HepG2 (cell line): Measurements from ENCODE around the gene ZBTB1. TPM values are rescaled to one million over a fixed set of nuclear protein-coding genes. Genes with fewer than 3 reads are reported as not detected.

Source experiments
- ATAC-seq: fragments of 200-7000 bp; cut with Tn5 transposase; 3 replicates; pipeline ENCODE4 v1.9.1; 2020; ENCODE audit warnings: mild to moderate bottlenecking, moderate library complexity
- BruUV-seq: library from RNA; stranded (reverse); fragments of 400-500 nt; replicated peaks from 2 replicates; lab custom pipeline; 2021; lab: Mats Ljungman, UMichigan
- CTCF ChIA-PET: fragments of 300-600 bp; formaldehyde crosslinking; extraction: SDS; loops from one replicate; lab custom pipeline; 2021; ENCODE audit warnings: low total read pairs, inconsistent platforms, low intra/inter-chr PET ratio; lab: Yijun Ruan, JAX
- POLR2A ChIA-PET: fragments of 350-600 bp; sonication (Branson Sonifier 250); formaldehyde crosslinking; loops from one replicate; lab custom pipeline; 2020; ENCODE audit warnings: antibody characterized with exemption, inconsistent platforms; lab: Yijun Ruan, JAX
- DNase-seq: peaks from one replicate; pipeline ENCODE4 v3.0.0-alpha.2; 2015; ENCODE audit warnings: low spot score
- FAIRE-seq: peaks from 3 replicates; lab custom pipeline; 2011; peaks lifted over from hg19 to GRCh38; lab: Jason Lieb, UNC
- H2AFZ ChIP-seq: one replicate; pipeline ENCODE4 v1.6.1; 2011; ENCODE audit warnings: low read length, inconsistent platforms
- H3K27ac ChIP-seq: fragments of 300-600 bp; 3 replicates; pipeline ENCODE4 v1.8.0; 2011; ENCODE audit warnings: mixed run types, mild to moderate bottlenecking, mixed read lengths, low read length, inconsistent platforms; ENCODE audit not compliant: insufficient read depth; ENCODE audit errors: extremely low read length
- H3K27me3 ChIP-seq, 2 experiments: fragments of 200-600 bp in 1 of 2; 2 replicates in 1 of 2; 3 replicates in 1 of 2; pipeline versions ENCODE4 v1.6.0 to v1.8.0; 2011; ENCODE audit warnings: low read length in 2 of 2, mild to moderate bottlenecking in 2 of 2, moderate library complexity in 2 of 2, inconsistent platforms in 1 of 2; ENCODE audit not compliant: insufficient read depth in 2 of 2, control insufficient read depth in 1 of 2
- H3K36me3 ChIP-seq, 2 experiments: fragments of 200-600 bp in 1 of 2; replicated peaks in 1 of 2; 2 replicates in 1 of 2; 3 replicates in 1 of 2; pipeline versions ENCODE4 v1.5.1 to v1.8.0; 2011; ENCODE audit warnings: low read length in 2 of 2, inconsistent platforms in 1 of 2; ENCODE audit not compliant: insufficient read depth in 2 of 2, control insufficient read depth in 1 of 2
- H3K4me1 ChIP-seq: 2 replicates; pipeline ENCODE4 v1.5.1; 2012; ENCODE audit warnings: low read length, inconsistent platforms; ENCODE audit not compliant: insufficient read depth
- H3K4me2 ChIP-seq: 2 replicates; pipeline ENCODE4 v1.6.0; 2011; ENCODE audit warnings: low read depth, low read length, inconsistent platforms
- H3K4me3 ChIP-seq, 3 experiments: fragments of 200-600 bp in 1 of 3; sonication (generic), shearing (Covaris generic) in 1 of 3; replicated peaks in 1 of 3; 2 replicates each; pipeline ENCODE4 v1.5.1; 2011 to 2016; ENCODE audit warnings: low read length in 3 of 3, inconsistent platforms in 2 of 3, low read depth in 2 of 3, mild to moderate bottlenecking in 2 of 3, control low read depth in 1 of 3, mixed read lengths in 1 of 3; ENCODE audit not compliant: insufficient read depth in 1 of 3
- H3K79me2 ChIP-seq: one replicate; pipeline ENCODE4 v1.6.1; 2011; ENCODE audit warnings: low read length, inconsistent platforms; ENCODE audit not compliant: insufficient read depth
- H3K9ac ChIP-seq: 2 replicates; pipeline ENCODE4 v1.6.0; 2011; ENCODE audit warnings: mild to moderate bottlenecking, low read depth, low read length, inconsistent platforms; ENCODE audit not compliant: insufficient read depth
- H3K9me3 ChIP-seq: 2 replicates; pipeline ENCODE4 v1.5.1; 2012; ENCODE audit warnings: mild to moderate bottlenecking, low read length
- H4K20me1 ChIP-seq: 2 replicates; pipeline ENCODE4 v1.6.0; 2011; ENCODE audit warnings: inconsistent platforms, mild to moderate bottlenecking, low read length, moderate library complexity; ENCODE audit not compliant: insufficient read depth
- ATM ChIP-seq: fragments of 450-650 bp; IDR thresholded peaks from 2 replicates; pipeline ENCODE4 v1.7.1; 2017; ENCODE audit warnings: mild to moderate bottlenecking, borderline replicate concordance
- ELF3 ChIP-seq: IDR thresholded peaks from 2 replicates; pipeline ENCODE4 v1.6.1; 2016; ENCODE audit warnings: missing genetic modification reagents, missing compliant biosample characterization
- HOXA5 ChIP-seq: sonication (generic); formaldehyde crosslinking; IDR thresholded peaks from 2 replicates; pipeline ENCODE4 v1.4.0; 2020; ENCODE audit warnings: missing genetic modification reagents
- IRX3 ChIP-seq: sonication (generic); formaldehyde crosslinking; IDR thresholded peaks from 2 replicates; pipeline ENCODE4 v1.8.1; 2023; ENCODE audit warnings: mild to moderate bottlenecking, low read depth, missing genetic modification reagents, borderline replicate concordance
- JARID2 ChIP-seq: sonication (generic); formaldehyde crosslinking; IDR thresholded peaks from 2 replicates; pipeline ENCODE4 v1.8.1; 2023; ENCODE audit warnings: missing genetic modification reagents, inconsistent platforms; ENCODE audit not compliant: insufficient replicate concordance
- KDM1A ChIP-seq: IDR thresholded peaks from 2 replicates; pipeline ENCODE4 v1.6.1; 2016; ENCODE audit warnings: missing compliant biosample characterization
- KLF12 ChIP-seq: sonication (generic); formaldehyde crosslinking; IDR thresholded peaks from 2 replicates; pipeline ENCODE4 v1.4.0; 2020; ENCODE audit warnings: missing genetic modification reagents, borderline replicate concordance
- NR2F2 ChIP-seq: IDR thresholded peaks from 2 replicates; pipeline ENCODE4 v1.6.1; 2012; ENCODE audit warnings: low read depth, inconsistent platforms, borderline replicate concordance
- RAD51 ChIP-seq: fragments of 450-650 bp; IDR thresholded peaks from 2 replicates; pipeline ENCODE4 v1.6.1; 2016; ENCODE audit warnings: borderline replicate concordance
- RELA ChIP-seq: sonication (generic); formaldehyde crosslinking; IDR thresholded peaks from 2 replicates; pipeline ENCODE4 v1.4.0; 2020; ENCODE audit warnings: missing genetic modification reagents
- SETDB1 ChIP-seq: sonication (generic); formaldehyde crosslinking; IDR thresholded peaks from 2 replicates; pipeline ENCODE4 v1.5.1; 2020; ENCODE audit warnings: missing genetic modification reagents, mild to moderate bottlenecking, borderline replicate concordance
- SNAI1 ChIP-seq: sonication (generic); formaldehyde crosslinking; IDR thresholded peaks from 2 replicates; pipeline ENCODE4 v1.5.0; 2020; ENCODE audit warnings: mild to moderate bottlenecking, missing genetic modification reagents, borderline replicate concordance
- STAG1 ChIP-seq: sonication (generic); formaldehyde crosslinking; IDR thresholded peaks from 2 replicates; pipeline ENCODE4 v1.4.0; 2020; ENCODE audit warnings: missing genetic modification reagents
- ZFP36L2 ChIP-seq: sonication (generic); formaldehyde crosslinking; IDR thresholded peaks from 2 replicates; pipeline ENCODE4 v1.4.0; 2020; ENCODE audit warnings: missing genetic modification reagents
- ZKSCAN1 ChIP-seq: fragments of 150-350 bp; IDR thresholded peaks from 2 replicates; pipeline ENCODE4 v1.6.1; 2014; ENCODE audit warnings: low read length
- ZNF562 ChIP-seq: sonication (generic); formaldehyde crosslinking; IDR thresholded peaks from 2 replicates; pipeline ENCODE4 v1.8.0; 2022; ENCODE audit warnings: missing genetic modification reagents, borderline replicate concordance
- ZNF564 ChIP-seq: sonication (generic); formaldehyde crosslinking; IDR thresholded peaks from 2 replicates; pipeline ENCODE4 v1.8.1; 2023; ENCODE audit warnings: mild to moderate bottlenecking, missing genetic modification reagents
- ZSCAN20 ChIP-seq: sonication (generic); formaldehyde crosslinking; IDR thresholded peaks from 2 replicates; pipeline ENCODE4 v1.4.0; 2020; ENCODE audit warnings: missing genetic modification reagents, mild to moderate bottlenecking, borderline replicate concordance
- whole genome bisulfite sequencing: methylation state at CpG from one replicate; pipeline ENCODE4 v1.1.6; 2017; ENCODE audit warnings: low lambda C conversion rate; 5-methylcytosine and 5-hydroxymethylcytosine counted together
- in situ Hi-C: cut with HindIII; loops from 2 replicates; pipeline ENCODE4 v1.10.0; 2017; ENCODE audit warnings: low pct_unique_long_range_greater_than_20kb; ENCODE audit not compliant: extremely low pct_ligation_motif_present
- intact Hi-C: fragments of 100-400 bp; cut with micrococcal nuclease; formaldehyde crosslinking; loops from one replicate; pipeline ENCODE4 v1.10.0; 2022; ENCODE audit not compliant: unreplicated experiment
- polyA plus RNA-seq, 8 experiments: library from polyadenylated mRNA; depleted of rRNA in 3 of 8; stranded (reverse) in 7 of 8; unstranded in 1 of 8; fragments of >200 nt; fragmentation: Illumina TruSeq in 4 of 8; extraction: Trizol in 4 of 8; gene quantifications; 2 replicates each; pipeline versions ENCODE4 v1.2.1 to v1.2.3, GENCODE V29; 2011 to 2016; ENCODE audit warnings: low read depth in 4 of 8, missing spikeins in 1 of 8, mixed read lengths in 1 of 8; ENCODE audit not compliant: insufficient read depth in 1 of 8
- total RNA-seq, 5 experiments: library from RNA; depleted of rRNA; stranded (reverse); fragments of >200 nt; fragmentation: Illumina TruSeq; extraction: Trizol; gene quantifications; 2 replicates each; pipeline ENCODE4 v1.2.3, GENCODE V29; 2016; ENCODE audit warnings: low read depth in 1 of 5
- TF ChIP-seq, protein P1 (sequence below): sonication (generic); formaldehyde crosslinking; IDR thresholded peaks from 2 replicates; pipeline ENCODE4 v1.5.0; 2020; ENCODE audit warnings: missing genetic modification reagents

Gene ZBTB1
- total and polyA plus RNA-seq, 2 of the 13 experiments (the other 11 are each of a cell fraction or from before 2014, with no cell fraction given) = 18.8 to 22.6 TPM

DNA sequence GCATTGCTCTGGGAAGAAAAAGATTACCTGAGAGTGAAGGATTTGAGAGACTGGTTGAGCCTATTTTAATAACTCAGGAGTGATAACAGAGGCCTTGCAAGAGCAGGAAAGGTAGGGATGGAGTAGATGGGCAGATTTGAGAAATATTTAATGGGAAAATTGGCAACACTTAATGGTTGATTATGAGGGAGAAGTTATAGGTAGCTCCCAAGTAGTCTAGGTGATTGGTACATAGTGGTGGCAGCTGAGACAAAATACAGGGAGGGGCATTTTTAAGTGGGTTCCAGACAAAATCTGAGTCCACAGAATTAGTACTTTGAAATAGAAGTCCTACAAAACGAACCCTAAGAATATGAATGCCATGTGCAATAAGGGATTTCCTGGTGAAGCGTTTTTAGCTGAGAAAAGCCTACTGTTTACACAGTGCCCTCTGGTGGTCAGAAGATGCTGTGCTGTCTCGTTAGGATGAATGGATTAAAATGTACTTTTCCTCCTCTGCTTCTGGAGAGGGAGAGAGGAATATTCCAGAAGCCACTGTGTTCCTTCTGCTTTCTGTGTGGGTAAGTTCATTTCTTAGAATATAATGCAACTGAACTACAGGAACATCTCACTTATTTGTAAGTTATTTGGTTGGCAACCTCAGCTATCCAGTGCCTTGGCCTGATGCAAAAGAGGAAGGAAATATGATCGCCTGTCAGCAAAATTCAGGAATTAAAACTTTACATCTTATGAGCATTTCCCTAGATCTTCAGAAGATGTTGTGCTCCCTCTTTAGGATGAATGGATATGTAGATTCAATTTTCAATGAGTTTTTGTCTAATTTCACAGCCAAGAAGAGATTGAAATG is 6.5 kb downstream of the ZBTB1 start (continued):
- 0 out of 2 replicates have a peak, but pooled peaks have one; percentile 21 for TF ChIP-seq ZKSCAN1
- TF ChIP-seq STAG1 (CRISPR knock-in tag) = peak; percentile 66
- peak; percentile 51; the same call in 1 of the 2 replicates for TF ChIP-seq ELF3 (CRISPR knock-in tag)
- 0 out of 2 replicates have a peak, but pooled peaks have one; percentile 50 for TF ChIP-seq ZSCAN20 (CRISPR knock-in tag)
- TF ChIP-seq KLF12 = 0 out of 2 replicates have a peak, but pooled peaks have one; percentile 36

DNA sequence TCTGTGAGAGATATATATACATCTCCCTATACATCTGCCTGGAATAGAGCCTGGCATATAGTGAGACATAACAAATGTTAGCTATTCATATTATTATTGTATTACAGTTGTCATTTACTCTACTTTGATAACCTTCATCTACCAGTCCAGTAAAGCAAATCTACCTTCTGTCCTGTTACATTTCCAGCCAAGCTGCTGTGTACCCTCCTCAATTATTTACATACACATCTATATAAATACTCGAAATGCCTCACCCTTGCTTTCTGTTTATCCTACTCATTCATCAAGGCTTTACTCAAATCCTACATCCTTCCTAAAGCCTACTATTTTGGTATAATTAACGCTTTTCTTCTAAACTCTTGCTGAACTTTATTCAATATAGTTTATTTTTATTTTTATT is 8.7 kb downstream of the ZBTB1 start:
- WGBS = 93% methylated on average over 2 of the region's 2 CpGs
- H3K79me2 ChIP-seq = peaks cover 86% of the 10 kb centered on the region
- POLR2A ChIA-PET = no interaction called here

More for the DNA sequence above, 8.7 kb downstream of the ZBTB1 start:
- TF ChIP-seq RELA (no peak), JARID2 (CRISPR knock-in tag) (no peak), ZFP36L2 (CRISPR knock-in tag) (no peak), ZNF564 (no peak), SNAI1 (no peak), RAD51 (no peak), HOXA5 (CRISPR knock-in tag) (no peak), ATM (no peak), IRX3 (CRISPR knock-in tag) (no peak), NR2F2 (no peak), KDM1A (CRISPR knock-in tag) (no peak), SETDB1 (CRISPR knock-in tag) (no peak), ZNF562 (CRISPR knock-in tag) (no peak)
- TF ChIP-seq, protein P1, sequence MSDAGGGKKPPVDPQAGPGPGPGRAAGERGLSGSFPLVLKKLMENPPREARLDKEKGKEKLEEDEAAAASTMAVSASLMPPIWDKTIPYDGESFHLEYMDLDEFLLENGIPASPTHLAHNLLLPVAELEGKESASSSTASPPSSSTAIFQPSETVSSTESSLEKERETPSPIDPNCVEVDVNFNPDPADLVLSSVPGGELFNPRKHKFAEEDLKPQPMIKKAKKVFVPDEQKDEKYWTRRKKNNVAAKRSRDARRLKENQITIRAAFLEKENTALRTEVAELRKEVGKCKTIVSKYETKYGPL = no peak
- BruUV-seq = no TSS peak
- Histone ChIP-seq H3K36me3 (no peaks in the 10 kb centered on the region; a peak in 1 of 5 replicates), H2AFZ (no peak overlapping the region), H3K4me1 (peaks cover 33% of the 10 kb centered on the region), H3K9me3 (no peaks in the 10 kb centered on the region), H4K20me1 (peaks cover 19% of the 10 kb centered on the region), H3K4me2 (no peak overlapping the region), H3K9ac (no peak overlapping the region), H3K27ac (no peak overlapping the region), H3K4me3 (no peak overlapping the region), H3K27me3 (no peaks in the 10 kb centered on the region)
- DNase-seq = no peak
- ATAC-seq = no peak
- intact Hi-C loops = no loop called here
- in situ Hi-C loops = no loop called here
- CTCF ChIA-PET = no interaction called here
- no peak for FAIRE-seq
